Panc1 (cell line): ENCODE results near the gene RAP1GDS1. TPM values are rescaled to one million over a fixed set of nuclear protein-coding genes. Genes with fewer than 3 reads are reported as not detected.

Experiments used
- ATAC-seq: fragments of 200-7000 bp; cut with Tn5 transposase; 2 replicates; pipeline ENCODE4 v1.9.1; 2020; ENCODE audit warnings: mild to moderate bottlenecking, moderate library complexity
- BruUV-seq: library from RNA; stranded (reverse); fragments of 400-500 nt; replicated peaks from 2 replicates; lab custom pipeline; 2021; lab: Mats Ljungman, UMichigan
- CTCF ChIA-PET: fragments of 300-600 bp; sonication (Branson Sonifier 250); formaldehyde crosslinking; loops from one replicate; lab custom pipeline; 2022; ENCODE audit warnings: antibody characterized with exemption; lab: Charles Lee
- POLR2A ChIA-PET: fragments of 300-600 bp; sonication (Branson Sonifier 250); formaldehyde crosslinking; loops from one replicate; lab custom pipeline; 2022; ENCODE audit warnings: antibody characterized with exemption; lab: Charles Lee
- DNase-seq: peaks from one replicate; pipeline ENCODE4 v3.0.0-alpha.2; 2010; ENCODE audit warnings: low read depth, low spot score
- H3K27ac ChIP-seq: 2 replicates; pipeline ENCODE4 v1.5.1; 2011; ENCODE audit warnings: mild to moderate bottlenecking, low read length, inconsistent platforms
- H3K27me3 ChIP-seq: fragments of 200-500 bp; sonication (Bioruptor generic); 2 replicates; pipeline ENCODE4 v1.6.0; 2014; ENCODE audit warnings: low read length, inconsistent platforms; ENCODE audit not compliant: control insufficient read depth, insufficient read depth
- H3K36me3 ChIP-seq: fragments of 200-500 bp; sonication (Bioruptor generic); 2 replicates; pipeline ENCODE4 v1.5.1; 2014; ENCODE audit warnings: inconsistent platforms, mild to moderate bottlenecking, low read length, moderate library complexity; ENCODE audit not compliant: control insufficient read depth, insufficient read depth
- H3K4me1 ChIP-seq: 2 replicates; pipeline ENCODE4 v1.5.1; 2011; ENCODE audit warnings: inconsistent platforms, mild to moderate bottlenecking, low read length, moderate library complexity; ENCODE audit not compliant: control insufficient read depth, insufficient read depth
- H3K4me3 ChIP-seq, 2 experiments: 2 replicates each; pipeline ENCODE4 v1.5.1; 2011 to 2012; ENCODE audit warnings: low read depth in 2 of 2, low read length in 2 of 2, mild to moderate bottlenecking in 2 of 2, inconsistent platforms in 1 of 2, moderate library complexity in 1 of 2
- H3K9me3 ChIP-seq: fragments of 200-500 bp; sonication (Bioruptor generic); 2 replicates; pipeline ENCODE4 v1.5.1; 2014; ENCODE audit warnings: low read depth, mild to moderate bottlenecking, inconsistent platforms, low read length, moderate library complexity; ENCODE audit not compliant: control insufficient read depth, insufficient read depth
- CTCF ChIP-seq: fragments of 450-650 bp; IDR thresholded peaks from 2 replicates; pipeline ENCODE4 v1.5.1; 2017; ENCODE audit warnings: mild to moderate bottlenecking
- POLR2AphosphoS5 ChIP-seq: IDR thresholded peaks from 2 replicates; pipeline ENCODE4 v1.6.1; 2012; ENCODE audit warnings: mild to moderate bottlenecking, low read depth, low read length, moderate library complexity
- REST ChIP-seq, 2 experiments: IDR thresholded peaks; 2 replicates each; pipeline ENCODE4 v1.6.1; 2011 to 2012; ENCODE audit warnings: low read depth in 2 of 2, control low read depth in 1 of 2, low read length in 1 of 2, mild to moderate bottlenecking in 1 of 2, moderate library complexity in 1 of 2; ENCODE audit not compliant: insufficient read depth in 1 of 2
- SIN3A ChIP-seq: IDR thresholded peaks from 2 replicates; pipeline ENCODE4 v1.6.1; 2012; ENCODE audit warnings: low read depth, mild to moderate bottlenecking, low read length, moderate library complexity, borderline replicate concordance; ENCODE audit not compliant: insufficient read depth
- TCF7L2 ChIP-seq: IDR thresholded peaks from 2 replicates; pipeline ENCODE4 v1.6.1; 2011; ENCODE audit warnings: mild to moderate bottlenecking, low read depth, low read length, inconsistent platforms
- in situ Hi-C: cut with HindIII; loops from 2 replicates; pipeline ENCODE4 v1.10.0; 2016; ENCODE audit warnings: low sequenced_read_pairs, low pct_unique_long_range_greater_than_20kb
- intact Hi-C: fragments of 100-400 bp; cut with micrococcal nuclease; formaldehyde crosslinking; loops from one replicate; pipeline ENCODE4 v1.10.0; 2022; ENCODE audit not compliant: unreplicated experiment
- total RNA-seq: library from RNA; stranded (reverse); gene quantifications from one replicate; pipeline ENCODE4 v1.2.1, GENCODE V29; 2021; ENCODE audit not compliant: unreplicated experiment

Gene RAP1GDS1
- total RNA-seq, 1 experiment from 2014 or later: 39.7 TPM

- intact Hi-C loops: no loop called here
- H3K27me3 ChIP-seq: no peaks in the 10 kb centered on the region
Observed at GRCh38 chr4:98345838-98346237, 84.7 kb downstream of the RAP1GDS1 start.

GRCh38 chr4:98352396-98352795 lies 91.2 kb downstream of the RAP1GDS1 start:
- ChIA-PET POLR2A (no interaction called here), CTCF (no interaction called here)
- H3K27me3 ChIP-seq: no peaks in the 10 kb centered on the region
- no peak for ATAC-seq
- in situ Hi-C loops: no loop called here
- no peak overlapping the region for H3K27ac ChIP-seq
- no peak for TF ChIP-seq SIN3A
- no peak for TF ChIP-seq REST (IDR thresholded peaks at IDR 0.05; ENCODE audit: insufficient read depth in 1 of 2, low read depth in 2 of 2, low read length in 1 of 2)
- no peak for TF ChIP-seq POLR2AphosphoS5
- no peak for TF ChIP-seq TCF7L2
- no peak for TF ChIP-seq CTCF
- no peaks in the 10 kb centered on the region for H3K4me1 ChIP-seq
- H3K4me3 ChIP-seq: no peak overlapping the region
- BruUV-seq: no TSS peak
- peaks cover 3% of the 10 kb centered on the region; the same call in 1 of the 2 replicates for H3K36me3 ChIP-seq
- intact Hi-C loops: no loop called here
- no peaks in the 10 kb centered on the region for H3K9me3 ChIP-seq
- no peak for DNase-seq

More at GRCh38 chr4:98345838-98346237, 84.7 kb downstream of the RAP1GDS1 start:
- 0 out of 2 replicates have a peak, but pooled peaks cover 2% of the 10 kb centered on the region for H3K4me1 ChIP-seq
- H3K9me3 ChIP-seq: no peaks in the 10 kb centered on the region
- TF ChIP-seq REST (IDR thresholded peaks at IDR 0.05; ENCODE audit: insufficient read depth in 1 of 2, low read depth in 2 of 2, low read length in 1 of 2): no peak
- no peak for TF ChIP-seq POLR2AphosphoS5
- no peak for TF ChIP-seq TCF7L2
- no peak for TF ChIP-seq SIN3A
- TF ChIP-seq CTCF: no peak
- ChIA-PET CTCF (no interaction called here), POLR2A (no interaction called here)
- BruUV-seq: no TSS peak
- ATAC-seq (no peak), DNase-seq (no peak)
- no peak overlapping the region for H3K4me3 ChIP-seq
- H3K27ac ChIP-seq: no peak overlapping the region
- H3K36me3 ChIP-seq: no peaks in the 10 kb centered on the region
- in situ Hi-C loops: no loop called here
